ENCODE data around the gene CSAD. TPM values are rescaled to one million over a fixed set of nuclear protein-coding genes. Genes with fewer than 3 reads are reported as not detected.

CSAD gene
- total and polyA plus RNA-seq, 3 experiments from 2014 or later = 0.70 to 18.7 (median 15.8) TPM

DNA sequence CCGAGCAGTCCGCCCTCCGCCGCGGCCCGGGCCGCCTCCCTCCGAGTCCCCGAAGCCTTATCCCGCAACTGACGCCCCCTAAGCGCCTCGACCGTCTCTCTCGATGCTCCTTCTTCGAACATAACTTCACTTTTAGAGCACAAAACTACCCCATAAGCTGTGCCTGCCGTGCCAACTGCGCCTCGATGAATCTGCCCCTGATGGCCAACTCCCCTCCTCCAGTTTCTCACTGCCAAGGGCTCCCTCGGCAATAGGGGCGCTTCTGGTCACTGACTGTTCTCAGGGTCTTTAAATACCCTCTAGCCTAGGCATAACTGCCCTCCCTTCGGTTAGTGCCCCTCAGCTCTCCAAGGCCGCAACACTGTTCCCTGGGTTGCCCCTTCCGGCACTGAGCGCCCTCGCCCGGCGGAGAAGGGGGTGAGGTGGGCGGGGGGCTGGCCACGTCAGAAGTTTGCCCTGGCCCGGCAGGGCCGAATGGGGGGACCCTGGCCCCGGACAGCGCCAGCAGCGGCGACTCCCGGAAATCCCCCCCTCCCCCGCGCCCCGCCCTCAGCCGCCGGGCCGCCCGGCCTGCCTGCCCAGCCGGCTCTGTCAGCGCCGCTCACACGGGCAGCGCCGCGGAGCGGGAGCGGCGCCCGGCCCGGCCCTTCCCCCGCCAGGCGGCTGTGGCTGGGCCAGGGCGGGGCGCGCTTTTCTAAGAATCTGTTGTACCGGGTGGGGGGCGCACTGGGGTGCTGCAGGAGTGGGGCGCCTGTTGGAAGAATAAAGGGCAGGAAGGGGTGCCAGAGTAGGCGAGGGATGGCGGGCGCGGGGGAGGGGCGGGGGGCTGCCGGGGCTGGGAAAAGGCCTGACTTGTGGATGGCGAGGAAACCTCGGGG lies 40.7 kb upstream of the CSAD start:
- no peaks in the 10 kb centered on the region for H3K9me3 ChIP-seq (ENCODE audit: low read length)
- H3K4me1 ChIP-seq (ENCODE audit: insufficient read depth, low read length) = peaks cover 67% of the 10 kb centered on the region
- DNase-seq = peak in 4 of 5 donors; percentile 42 to 71 (median 62)
- POLR2A ChIA-PET = interaction anchor here (0.5 to 3.0 kb wide), 9 partner anchors 10 to 229 kb away, joined by 3 to 25 read pairs (median 4); partner anchors contain the start of genes ESPL1 and ITGB7
- H3K27me3 Mint-ChIP-seq = no peaks in the 10 kb centered on the region
- H3K4me1 Mint-ChIP-seq = peaks cover 72 to 82% (median 81%) of the 10 kb centered on the region in 3 donors
- peak overlapping the region; percentile 93 to 99 (median 96) for H3K4me3 Mint-ChIP-seq
- H3K36me3 ChIP-seq (ENCODE audit: insufficient read depth, low read length) = no peaks in the 10 kb centered on the region
- H3K36me3 Mint-ChIP-seq = peaks cover 0 to 17% (median 0%) of the 10 kb centered on the region in 3 donors
- CTCF ChIA-PET = interaction anchor here (1.0 to 13.9 kb wide), 6 partner anchors 8 to 47 kb away, joined by 3 to 166 read pairs (median 8); partner anchors contain the start of genes ESPL1 and ITGB7
- peak overlapping the region; percentile 96 for H3K4me3 ChIP-seq (ENCODE audit: low read length)
- H3K27ac ChIP-seq (ENCODE audit: low read depth, low read length) = peak overlapping the region; percentile 87
- H3K27ac Mint-ChIP-seq = peak overlapping the region; percentile 90 to 98 (median 96)
- no peaks in the 10 kb centered on the region for H3K9me3 Mint-ChIP-seq
- H3K27me3 ChIP-seq (ENCODE audit: insufficient read depth, low read length, poor library complexity, severe bottlenecking) = no peaks in the 10 kb centered on the region

DNA sequence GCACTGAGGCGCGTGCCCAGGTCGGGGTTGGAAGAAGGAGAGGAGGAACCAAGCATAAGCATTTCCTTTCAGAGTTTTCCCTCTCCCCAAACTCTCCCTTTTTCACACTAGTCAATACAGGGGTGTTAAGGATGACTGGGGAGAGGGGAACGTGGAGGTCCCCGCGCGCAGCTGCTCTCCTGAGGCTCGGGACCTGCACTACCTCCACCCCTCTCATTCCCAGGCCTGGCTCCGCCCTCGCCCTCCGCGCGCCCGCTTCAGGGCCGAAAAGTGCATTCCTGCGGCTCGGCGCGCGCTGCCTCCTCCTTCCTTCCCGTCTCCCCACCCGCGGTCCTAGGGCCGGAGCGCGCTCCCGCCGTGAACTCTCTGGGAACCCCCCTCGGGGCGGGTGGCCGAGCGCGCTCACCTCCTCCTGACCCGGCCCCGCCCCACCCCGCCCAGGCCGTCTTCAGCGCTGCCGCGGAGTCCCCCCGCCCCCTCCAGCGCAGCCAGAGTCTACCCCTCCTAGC lies 40.0 kb upstream of the CSAD start:
- DNase-seq = peak; percentile 67 to 86 (median 75)
- Mint-ChIP-seq H3K4me3 (peak overlapping the region; percentile 93 to 99 (median 96)), H3K27ac (peak overlapping the region; percentile 90 to 98 (median 96)), H3K36me3 (peaks cover 0 to 22% (median 4%) of the 10 kb centered on the region in 3 donors), H3K4me1 (peaks cover 76 to 85% (median 85%) of the 10 kb centered on the region in 3 donors), H3K27me3 (no peaks in the 10 kb centered on the region), H3K9me3 (no peaks in the 10 kb centered on the region)
- Histone ChIP-seq H3K27ac (ENCODE audit: low read depth, low read length) (peak overlapping the region; percentile 87), H3K27me3 (ENCODE audit: insufficient read depth, low read length, poor library complexity, severe bottlenecking) (no peaks in the 10 kb centered on the region), H3K4me1 (ENCODE audit: insufficient read depth, low read length) (peaks cover 72% of the 10 kb centered on the region), H3K9me3 (ENCODE audit: low read length) (no peaks in the 10 kb centered on the region), H3K36me3 (ENCODE audit: insufficient read depth, low read length) (no peaks in the 10 kb centered on the region), H3K4me3 (ENCODE audit: low read length) (peak overlapping the region; percentile 96)
- POLR2A ChIA-PET = interaction anchor here (0.7 to 3.0 kb wide), 13 partner anchors 11 to 118 kb away, joined by 3 to 25 read pairs (median 7); partner anchors contain the start of genes AAAS, CSAD, ESPL1 and ITGB7
- CTCF ChIA-PET = interaction anchor here (0.7 to 13.9 kb wide), 14 partner anchors 8 to 125 kb away, joined by 3 to 166 read pairs (median 6); partner anchors contain the start of genes AAAS, ESPL1 and ITGB7

GRCh38 chr12:53219956-53220693 lies 39.4 kb upstream of the CSAD start:
- Mint-ChIP-seq H3K36me3 (peaks cover 0 to 28% (median 5%) of the 10 kb centered on the region in 3 donors), H3K27me3 (no peaks in the 10 kb centered on the region), H3K4me1 (peaks cover 73 to 85% (median 84%) of the 10 kb centered on the region in 3 donors), H3K27ac (peak overlapping the region; percentile 86 to 98 (median 96)), H3K4me3 (peak overlapping the region; percentile 93 to 99 (median 96)), H3K9me3 (no peaks in the 10 kb centered on the region)
- H3K4me3 ChIP-seq (ENCODE audit: low read length) = peak overlapping the region; percentile 96
- H3K27ac ChIP-seq (ENCODE audit: low read depth, low read length) = peak overlapping the region; percentile 57
- ChIA-PET POLR2A (interaction anchor here (0.6 to 3.0 kb wide), 15 partner anchors 11 to 160 kb away, joined by 3 to 25 read pairs (median 6); partner anchors contain the start of genes AAAS, CSAD, ESPL1 and ITGB7), CTCF (interaction anchor here (0.7 to 13.9 kb wide), 16 partner anchors 8 to 125 kb away, joined by 3 to 166 read pairs (median 6); partner anchors contain the start of genes AAAS, CSAD, ESPL1 and ITGB7)
- H3K4me1 ChIP-seq (ENCODE audit: insufficient read depth, low read length) = peaks cover 69% of the 10 kb centered on the region
- peak; percentile 64 to 90 (median 74) for DNase-seq
- H3K36me3 ChIP-seq (ENCODE audit: insufficient read depth, low read length) = no peaks in the 10 kb centered on the region
- no peaks in the 10 kb centered on the region for H3K9me3 ChIP-seq (ENCODE audit: low read length)
- no peaks in the 10 kb centered on the region for H3K27me3 ChIP-seq (ENCODE audit: insufficient read depth, low read length, poor library complexity, severe bottlenecking)

DNA sequence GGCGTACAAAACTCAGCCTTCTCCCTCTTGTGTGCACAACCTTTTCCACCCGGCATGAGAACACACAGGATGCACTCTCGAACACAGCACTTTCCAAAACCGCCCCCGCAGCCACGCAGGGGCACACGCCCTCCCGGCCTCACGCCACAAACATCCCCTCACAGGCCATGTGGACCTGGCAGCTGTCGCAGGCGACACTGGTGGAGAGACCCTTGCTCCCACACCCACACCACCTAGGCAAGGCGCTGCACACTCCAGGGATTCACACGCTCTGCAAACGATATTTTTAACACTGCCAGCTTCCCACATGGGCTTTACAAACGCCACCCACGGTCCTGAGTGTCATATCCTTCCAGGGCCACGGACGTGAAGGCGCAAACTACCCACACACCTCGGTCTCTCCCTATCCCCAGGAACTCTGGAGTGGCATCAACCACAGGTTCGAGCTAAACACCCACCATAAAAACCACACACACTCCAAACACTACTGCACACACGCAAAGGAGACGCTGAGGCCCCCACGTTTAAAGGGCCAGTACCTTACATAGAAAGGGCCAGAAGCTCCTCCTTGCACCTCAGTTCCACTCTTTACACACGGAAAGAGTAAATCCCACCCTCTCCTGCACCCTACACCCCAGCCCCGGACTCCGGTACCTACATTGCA lies 38.7 kb upstream of the CSAD start:
- Histone ChIP-seq H3K27me3 (ENCODE audit: insufficient read depth, low read length, poor library complexity, severe bottlenecking) (no peaks in the 10 kb centered on the region), H3K9me3 (ENCODE audit: low read length) (no peaks in the 10 kb centered on the region), H3K4me1 (ENCODE audit: insufficient read depth, low read length) (peaks cover 62% of the 10 kb centered on the region), H3K27ac (ENCODE audit: low read depth, low read length) (peak overlapping the region; percentile 57), H3K36me3 (ENCODE audit: insufficient read depth, low read length) (peaks cover 5% of the 10 kb centered on the region), H3K4me3 (ENCODE audit: low read length) (peak overlapping the region; percentile 96)
- ChIA-PET CTCF (interaction anchor here (1.2 to 13.9 kb wide), 14 partner anchors 9 to 126 kb away, joined by 3 to 166 read pairs (median 6); partner anchors contain the start of genes AAAS, CSAD, ESPL1 and ITGB7), POLR2A (interaction anchor here (0.6 to 3.0 kb wide), 14 partner anchors 12 to 160 kb away, joined by 3 to 25 read pairs (median 6); partner anchors contain the start of genes AAAS, CSAD, ESPL1 and ITGB7)
- DNase-seq = peak in 4 of 5 donors; percentile 29 to 61 (median 44)
- Mint-ChIP-seq H3K4me1 (peaks cover 67 to 83% (median 77%) of the 10 kb centered on the region in 3 donors), H3K27ac (peak overlapping the region; percentile 86 to 96 (median 94)), H3K4me3 (peak overlapping the region; percentile 93 to 99 (median 96)), H3K9me3 (no peaks in the 10 kb centered on the region), H3K27me3 (no peaks in the 10 kb centered on the region), H3K36me3 (peaks cover 0 to 34% (median 5%) of the 10 kb centered on the region in 3 donors)

DNA sequence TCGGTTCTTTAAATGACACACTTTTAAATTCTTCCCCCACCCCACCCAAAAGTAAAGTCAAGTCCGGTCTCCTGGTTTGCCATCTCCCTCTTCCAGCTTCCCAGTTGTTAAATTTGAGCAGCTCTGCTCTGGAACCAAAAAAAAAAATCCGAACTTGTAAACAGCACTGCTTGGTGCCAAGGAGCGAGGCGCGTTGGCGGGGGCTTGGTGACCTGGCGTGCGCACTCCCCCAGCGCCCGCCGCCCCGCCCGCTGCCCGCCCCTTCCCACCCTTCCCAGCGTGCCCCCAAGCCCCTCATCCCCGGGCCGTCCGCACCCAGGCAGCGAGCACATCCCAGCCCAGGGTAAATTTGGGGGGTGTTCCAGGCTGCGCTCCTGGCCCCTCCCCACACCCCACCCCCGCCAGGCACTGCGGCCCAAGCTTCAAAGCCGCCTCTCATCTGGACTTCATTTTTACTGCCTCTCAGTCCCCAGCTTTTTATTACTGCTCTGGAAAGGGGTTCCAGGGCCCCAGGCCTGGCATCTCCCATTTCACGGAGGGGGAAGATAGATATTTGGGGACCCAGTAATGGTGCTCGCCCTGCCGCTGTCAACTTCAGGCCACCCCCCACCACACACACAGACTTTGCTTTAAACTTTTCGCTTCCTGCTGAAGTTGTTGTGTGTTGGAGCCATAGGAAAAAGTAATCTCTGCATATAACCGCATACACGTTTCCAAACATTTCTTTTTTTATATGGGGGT lies 38.0 kb upstream of the CSAD start:
- Mint-ChIP-seq H3K4me3 (peak overlapping the region; percentile 93 to 99 (median 96)), H3K36me3 (peaks cover 0 to 41% (median 7%) of the 10 kb centered on the region in 3 donors), H3K27ac (peak overlapping the region; percentile 86 to 98 (median 95)), H3K9me3 (no peaks in the 10 kb centered on the region), H3K4me1 (peaks cover 67 to 83% (median 76%) of the 10 kb centered on the region in 3 donors), H3K27me3 (no peaks in the 10 kb centered on the region)
- Histone ChIP-seq H3K9me3 (ENCODE audit: low read length) (no peaks in the 10 kb centered on the region), H3K27me3 (ENCODE audit: insufficient read depth, low read length, poor library complexity, severe bottlenecking) (no peaks in the 10 kb centered on the region), H3K36me3 (ENCODE audit: insufficient read depth, low read length) (peaks cover 12% of the 10 kb centered on the region), H3K4me3 (ENCODE audit: low read length) (peak overlapping the region; percentile 96), H3K27ac (ENCODE audit: low read depth, low read length) (peak overlapping the region; percentile 57), H3K4me1 (ENCODE audit: insufficient read depth, low read length) (peaks cover 60% of the 10 kb centered on the region)
- DNase-seq = no peak
- POLR2A ChIA-PET = interaction anchor here (0.6 to 3.0 kb wide), 7 partner anchors 11 to 77 kb away, joined by 3 to 25 read pairs (median 9); partner anchors contain the start of genes CSAD, ESPL1, ITGB7 and PFDN5
- CTCF ChIA-PET = interaction anchor here (0.7 to 13.9 kb wide), 13 partner anchors 8 to 152 kb away, joined by 3 to 166 read pairs (median 6); partner anchors contain the start of gene ESPL1

DNA sequence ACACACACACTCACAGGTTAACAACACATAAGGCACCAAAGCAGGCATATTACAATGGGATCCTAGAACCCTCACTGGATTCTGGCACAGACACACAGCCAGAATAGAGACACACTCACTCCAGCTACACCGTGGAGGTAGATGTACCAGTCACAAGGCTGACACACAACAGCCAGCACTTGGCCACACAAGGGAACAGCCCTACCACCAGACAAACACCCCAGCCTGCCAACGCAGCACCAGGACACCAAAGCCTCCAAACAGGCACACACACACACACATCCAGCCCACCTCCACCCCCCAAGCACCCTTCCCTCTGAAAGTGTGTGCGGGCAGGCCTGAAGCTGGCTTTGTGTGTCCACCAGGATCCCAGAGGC lies 37.2 kb upstream of the CSAD start:
- Mint-ChIP-seq H3K4me1 (peaks cover 66 to 83% (median 76%) of the 10 kb centered on the region in 3 donors), H3K9me3 (no peaks in the 10 kb centered on the region), H3K27ac (peak overlapping the region; percentile 63 to 98 (median 94)), H3K27me3 (no peaks in the 10 kb centered on the region), H3K36me3 (peaks cover 0 to 49% (median 11%) of the 10 kb centered on the region in 3 donors), H3K4me3 (peak overlapping the region; percentile 88 to 99 (median 93))
- Histone ChIP-seq H3K27ac (ENCODE audit: low read depth, low read length) (peak overlapping the region; percentile 35), H3K27me3 (ENCODE audit: insufficient read depth, low read length, poor library complexity, severe bottlenecking) (no peaks in the 10 kb centered on the region), H3K4me3 (ENCODE audit: low read length) (peak overlapping the region; percentile 59), H3K36me3 (ENCODE audit: insufficient read depth, low read length) (peaks cover 18% of the 10 kb centered on the region), H3K4me1 (ENCODE audit: insufficient read depth, low read length) (peaks cover 55% of the 10 kb centered on the region), H3K9me3 (ENCODE audit: low read length) (no peaks in the 10 kb centered on the region)
- DNase-seq = peak in 1 of 5 donors; percentile 45
- ChIA-PET CTCF (interaction anchor here (1.2 to 13.9 kb wide), 7 partner anchors 26 to 151 kb away, joined by 3 to 166 read pairs (median 6); partner anchors contain the start of genes AAAS and ESPL1), POLR2A (interaction anchor here (0.8 kb wide), 1 partner anchor 33 kb away, joined by 3 read pairs; no protein-coding TSS in a partner anchor)

All from CD8-positive, alpha-beta memory T cell (primary cell).